ENCODE results near the gene KCNK1. TPM values are rescaled to one million over a fixed set of nuclear protein-coding genes. Genes with fewer than 3 reads are reported as not detected.

The KCNK1 gene
- total RNA-seq, 1 donor from 2014 or later: 25.2 TPM

- no peaks in the 10 kb centered on the region for H3K36me3 ChIP-seq
- H3K27me3 ChIP-seq (ENCODE audit: low read depth): no peaks in the 10 kb centered on the region
- intact Hi-C loops (cut with micrococcal nuclease): no loop called here
- H3K4me3 ChIP-seq: no peak overlapping the region
- H3K4me1 ChIP-seq: no peaks in the 10 kb centered on the region
- TF ChIP-seq CTCF (IDR thresholded peaks at IDR 0.05; ENCODE audit: borderline replicate concordance): no peak
- H3K9me3 ChIP-seq (replicated peaks): no peaks in the 10 kb centered on the region
- no peak for DNase-seq
- no peak overlapping the region for H3K27ac ChIP-seq (replicated peaks)
Observed at GRCh38 chr1:233629305-233629935, 15.5 kb downstream of the KCNK1 start.

GRCh38 chr1:233631810-233632405 lies 18.0 kb downstream of the KCNK1 start:
- H3K4me3 ChIP-seq: no peak overlapping the region
- H3K27ac ChIP-seq (replicated peaks): no peak overlapping the region
- H3K27me3 ChIP-seq (ENCODE audit: low read depth): no peaks in the 10 kb centered on the region
- no peak for TF ChIP-seq CTCF (IDR thresholded peaks at IDR 0.05; ENCODE audit: borderline replicate concordance)
- no peaks in the 10 kb centered on the region for H3K4me1 ChIP-seq
- DNase-seq: no peak
- no peaks in the 10 kb centered on the region for H3K36me3 ChIP-seq
- intact Hi-C loops (cut with micrococcal nuclease): no loop called here
- no peaks in the 10 kb centered on the region for H3K9me3 ChIP-seq (replicated peaks)

- no peaks in the 10 kb centered on the region for H3K4me1 ChIP-seq
- no peak for TF ChIP-seq CTCF (IDR thresholded peaks at IDR 0.05; ENCODE audit: borderline replicate concordance)
- H3K36me3 ChIP-seq: no peaks in the 10 kb centered on the region
- DNase-seq: no peak
- no peak overlapping the region for H3K27ac ChIP-seq (replicated peaks)
- no peaks in the 10 kb centered on the region for H3K27me3 ChIP-seq (ENCODE audit: low read depth)
- H3K9me3 ChIP-seq (replicated peaks): no peaks in the 10 kb centered on the region
- H3K4me3 ChIP-seq: no peak overlapping the region
- intact Hi-C loops (cut with micrococcal nuclease): no loop called here
Observed at GRCh38 chr1:233632436-233632835, 18.5 kb downstream of the KCNK1 start.

- TF ChIP-seq CTCF (IDR thresholded peaks at IDR 0.05; ENCODE audit: borderline replicate concordance): no peak
- Histone ChIP-seq H3K27ac (replicated peaks) (no peak overlapping the region), H3K4me3 (no peak overlapping the region), H3K9me3 (replicated peaks) (no peaks in the 10 kb centered on the region), H3K36me3 (peaks cover 3% of the 10 kb centered on the region), H3K27me3 (ENCODE audit: low read depth) (no peaks in the 10 kb centered on the region), H3K4me1 (no peaks in the 10 kb centered on the region)
- intact Hi-C loops (cut with micrococcal nuclease): no loop called here
- DNase-seq: no peak
Observed at GRCh38 chr1:233635765-233636502, 22.0 kb downstream of the KCNK1 start.

GRCh38 chr1:233636503-233636877 lies 22.6 kb downstream of the KCNK1 start:
- Histone ChIP-seq H3K4me3 (no peak overlapping the region), H3K4me1 (no peaks in the 10 kb centered on the region), H3K9me3 (replicated peaks) (no peaks in the 10 kb centered on the region), H3K27ac (replicated peaks) (no peak overlapping the region), H3K36me3 (peaks cover 5% of the 10 kb centered on the region), H3K27me3 (ENCODE audit: low read depth) (no peaks in the 10 kb centered on the region)
- TF ChIP-seq CTCF (IDR thresholded peaks at IDR 0.05; ENCODE audit: borderline replicate concordance): no peak
- intact Hi-C loops (cut with micrococcal nuclease): no loop called here
- no peak for DNase-seq
